GM06990 (cell line): ENCODE results near the gene CDYL.
A peak's percentile ranks its signal among the peaks of the same experiment; 100 is the strongest.

ENCODE experiments used
- DNase-seq: peaks from one replicate; pipeline ENCODE4 v3.0.0-alpha.2; 2011; ENCODE audit not compliant: insufficient read length; ENCODE audit errors: extremely low read depth
- H3K27me3 ChIP-seq: replicated peaks from 2 replicates; pipeline ENCODE4 v1.6.0; 2011; ENCODE audit warnings: low read length; ENCODE audit not compliant: control insufficient read depth, insufficient read depth
- H3K36me3 ChIP-seq: 2 replicates; pipeline ENCODE4 v1.5.1; 2011; ENCODE audit warnings: low read length; ENCODE audit not compliant: control insufficient read depth, insufficient read depth
- H3K4me3 ChIP-seq: replicated peaks from 2 replicates; pipeline ENCODE4 v1.5.1; 2011; ENCODE audit warnings: low read depth, mild to moderate bottlenecking, control low read depth, low read length
- TF ChIP-seq, protein P1 (sequence below): IDR thresholded peaks from 2 replicates; pipeline ENCODE4 v1.5.1; 2011; ENCODE audit warnings: low read length, control low read depth, mild to moderate bottlenecking, inconsistent platforms; ENCODE audit not compliant: insufficient read depth, poor library complexity, severe bottlenecking

Gene CDYL

DNA sequence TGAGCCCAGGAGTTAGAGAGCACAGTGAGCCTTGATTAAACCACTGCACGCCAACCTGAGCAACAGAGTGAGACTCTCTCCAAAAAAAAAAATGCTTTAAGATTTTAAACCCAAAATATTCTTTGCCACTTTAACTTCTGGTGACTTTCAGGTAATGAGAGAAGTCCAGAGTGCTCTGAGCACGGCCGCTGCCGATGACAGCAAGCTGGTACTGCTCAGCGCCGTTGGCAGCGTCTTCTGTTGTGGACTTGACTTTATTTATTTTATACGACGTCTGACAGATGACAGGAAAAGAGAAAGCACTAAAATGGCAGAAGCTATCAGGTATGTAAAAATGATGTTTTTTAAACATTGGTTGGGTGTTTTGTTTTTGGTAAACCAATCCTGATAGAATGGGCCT, 161.2 kb downstream of the CDYL start:
- H3K4me3 ChIP-seq, result no peak overlapping the region
- H3K36me3 ChIP-seq, result peaks cover 1% of the 10 kb centered on the region; the same call in 1 of the 2 replicates
- H3K27me3 ChIP-seq, result no peaks in the 10 kb centered on the region
- TF ChIP-seq, protein P1, sequence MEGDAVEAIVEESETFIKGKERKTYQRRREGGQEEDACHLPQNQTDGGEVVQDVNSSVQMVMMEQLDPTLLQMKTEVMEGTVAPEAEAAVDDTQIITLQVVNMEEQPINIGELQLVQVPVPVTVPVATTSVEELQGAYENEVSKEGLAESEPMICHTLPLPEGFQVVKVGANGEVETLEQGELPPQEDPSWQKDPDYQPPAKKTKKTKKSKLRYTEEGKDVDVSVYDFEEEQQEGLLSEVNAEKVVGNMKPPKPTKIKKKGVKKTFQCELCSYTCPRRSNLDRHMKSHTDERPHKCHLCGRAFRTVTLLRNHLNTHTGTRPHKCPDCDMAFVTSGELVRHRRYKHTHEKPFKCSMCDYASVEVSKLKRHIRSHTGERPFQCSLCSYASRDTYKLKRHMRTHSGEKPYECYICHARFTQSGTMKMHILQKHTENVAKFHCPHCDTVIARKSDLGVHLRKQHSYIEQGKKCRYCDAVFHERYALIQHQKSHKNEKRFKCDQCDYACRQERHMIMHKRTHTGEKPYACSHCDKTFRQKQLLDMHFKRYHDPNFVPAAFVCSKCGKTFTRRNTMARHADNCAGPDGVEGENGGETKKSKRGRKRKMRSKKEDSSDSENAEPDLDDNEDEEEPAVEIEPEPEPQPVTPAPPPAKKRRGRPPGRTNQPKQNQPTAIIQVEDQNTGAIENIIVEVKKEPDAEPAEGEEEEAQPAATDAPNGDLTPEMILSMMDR, result no peak
- no peak for DNase-seq

DNA sequence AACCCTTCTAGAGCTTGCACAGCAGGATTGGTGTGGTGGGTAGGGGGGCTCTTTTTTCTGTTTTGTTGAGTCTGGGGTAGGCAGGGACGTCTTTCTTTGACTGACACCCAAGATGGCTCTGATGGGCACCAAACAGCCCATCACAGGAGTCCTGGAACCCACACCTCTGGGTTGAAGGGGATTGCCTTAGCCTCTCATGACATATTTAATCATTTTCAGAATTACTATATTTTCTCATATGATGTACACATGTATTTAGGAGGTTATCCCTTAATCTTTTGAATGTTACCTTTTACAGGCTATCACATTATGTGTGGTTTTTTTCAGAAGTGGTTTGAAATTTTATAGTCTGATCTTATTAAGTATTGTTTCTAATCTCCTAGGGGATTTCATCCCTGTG, 163.0 kb downstream of the CDYL start:
- TF ChIP-seq, protein P1, result no peak
- no peaks in the 10 kb centered on the region for H3K27me3 ChIP-seq
- no peak for DNase-seq
- no peak overlapping the region for H3K4me3 ChIP-seq
- peaks cover 2% of the 10 kb centered on the region for H3K36me3 ChIP-seq

DNA sequence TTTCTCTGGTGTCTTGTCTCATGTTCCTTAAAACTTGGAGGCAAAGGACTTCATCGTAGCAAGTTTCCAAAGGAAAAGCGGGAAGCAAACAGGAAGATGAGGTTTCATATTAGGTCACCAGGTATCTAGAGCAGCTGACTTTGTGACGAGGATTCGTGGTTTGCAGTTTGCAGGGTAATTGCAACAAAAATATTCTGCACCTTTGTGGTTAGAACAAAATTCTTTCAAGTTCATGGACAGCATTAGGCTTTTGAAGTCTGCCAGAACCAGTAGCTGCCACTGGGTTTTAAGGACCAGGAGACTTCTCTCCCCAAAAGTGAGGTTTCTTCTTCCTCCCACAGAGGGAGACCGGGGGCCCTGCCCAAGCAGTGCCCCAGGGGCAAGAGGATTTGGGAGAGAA, 164.2 kb downstream of the CDYL start:
- Histone ChIP-seq H3K4me3 (no peak overlapping the region), H3K27me3 (no peaks in the 10 kb centered on the region), H3K36me3 (peaks cover 12% of the 10 kb centered on the region)
- no peak for DNase-seq
- TF ChIP-seq, protein P1, result no peak

DNA sequence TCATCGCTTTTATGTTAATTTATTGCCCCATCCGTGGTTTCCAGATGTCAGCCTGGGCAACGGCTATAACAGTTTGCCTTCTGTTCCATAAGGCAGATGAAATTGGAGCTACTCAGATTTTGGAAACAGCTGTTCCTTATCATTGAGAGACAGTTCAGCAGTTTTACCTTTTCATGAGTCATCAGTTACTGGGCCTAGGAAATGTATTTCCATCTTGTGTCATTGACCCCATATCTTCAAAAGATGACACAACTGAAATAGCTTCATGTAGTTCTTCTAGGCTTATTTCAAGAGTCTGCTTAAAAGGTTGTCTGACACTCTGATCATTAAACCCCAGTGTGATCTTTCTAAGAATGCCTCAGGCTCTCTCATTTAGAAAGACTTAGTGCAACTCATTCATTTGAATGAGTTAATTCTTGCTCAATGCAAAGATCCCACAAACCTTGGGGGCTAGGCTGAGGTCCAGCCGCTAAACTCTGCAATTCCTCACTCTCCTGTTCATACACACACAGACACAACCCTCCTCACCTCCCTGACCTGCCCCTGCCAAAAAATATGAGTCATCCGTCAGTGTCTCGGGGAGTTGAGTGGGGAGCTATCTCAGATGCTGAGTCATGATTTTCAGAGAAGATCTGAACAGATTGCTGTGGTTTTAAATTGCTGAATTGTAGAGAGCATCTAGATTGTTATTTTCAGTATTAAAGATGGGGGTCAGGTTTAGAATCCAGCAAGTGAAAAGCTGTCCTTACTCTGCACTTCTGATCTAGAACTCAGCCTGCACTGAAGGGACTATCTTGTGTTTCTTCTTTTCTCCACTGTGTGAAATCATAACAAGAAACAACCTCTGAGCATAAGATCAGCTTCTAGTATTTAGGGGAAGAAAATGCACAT, 165.8 kb downstream of the CDYL start:
- TF ChIP-seq, protein P1, result no peak
- Histone ChIP-seq H3K4me3 (no peak overlapping the region), H3K36me3 (peaks cover 21% of the 10 kb centered on the region), H3K27me3 (no peaks in the 10 kb centered on the region)
- DNase-seq, result peak; percentile 35

DNA sequence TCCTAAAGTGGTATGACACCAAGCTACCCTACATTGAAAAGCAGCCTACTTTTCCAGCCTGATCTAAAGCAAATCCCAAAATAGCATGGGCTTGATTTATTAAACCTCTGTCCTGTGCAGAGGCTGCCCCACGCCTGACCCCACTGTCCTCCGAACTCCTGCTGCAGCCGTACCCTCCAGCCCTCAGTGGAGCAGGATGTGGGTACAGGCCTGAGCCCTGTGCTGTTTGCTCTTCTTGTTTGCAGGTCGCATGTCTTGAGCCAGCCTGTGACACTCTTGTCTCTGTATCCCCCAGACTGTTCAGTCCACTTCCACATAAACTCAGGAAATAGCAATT, 166.4 kb downstream of the CDYL start:
- TF ChIP-seq, protein P1, result no peak
- DNase-seq, result no peak
- no peak overlapping the region for H3K4me3 ChIP-seq
- peaks cover 21% of the 10 kb centered on the region for H3K36me3 ChIP-seq
- H3K27me3 ChIP-seq, result no peaks in the 10 kb centered on the region
